GM12892 (cell line): ENCODE results near the gene PDE4DIP.
"Not testable (repeated sequence)": the region's sequence is repeated elsewhere in the genome, so short reads cannot be mapped to it uniquely, and the experiment has no call there.

Experiments used
- POLR2AphosphoS5 ChIP-seq: IDR thresholded peaks from 2 replicates; pipeline ENCODE4 v1.6.1; 2011; ENCODE audit warnings: low read depth, low read length, control low read depth
- TAF1 ChIP-seq: IDR thresholded peaks from 2 replicates; pipeline ENCODE4 v1.6.1; 2011; ENCODE audit warnings: low read depth, mild to moderate bottlenecking, control low read depth, low read length, borderline replicate concordance

GRCh38 chr1:149024327-149024726, 180.1 kb downstream of the PDE4DIP start:
- not testable (repeated sequence) for TF ChIP-seq POLR2AphosphoS5, TAF1
